Ishikawa (cell line): ENCODE data around the gene MIB2.

Source experiments
- REST ChIP-seq: IDR thresholded peaks from 2 replicates; pipeline ENCODE4 v1.6.1; 2012; ENCODE audit warnings: low read depth, mild to moderate bottlenecking
- TAF1 ChIP-seq: IDR thresholded peaks from 2 replicates; pipeline ENCODE4 v1.6.1; 2012; ENCODE audit warnings: low read depth, mild to moderate bottlenecking
- USF1 ChIP-seq: IDR thresholded peaks from 2 replicates; pipeline ENCODE4 v1.6.1; 2012

- TF ChIP-seq USF1 (no peak), REST (no peak), TAF1 (no peak)
Observed at GRCh38 chr1:1602968-1603506, 12.3 kb upstream of the MIB2 start.
